Measurements from ENCODE around the gene GPR17.

The GPR17 gene

GRCh38 chr2:127670055-127670956 lies 24.4 kb downstream of the GPR17 start:
- Histone ChIP-seq H3K27me3 (ENCODE audit: control insufficient read depth, insufficient read depth, low read length) (peaks cover 36% of the 10 kb centered on the region), H3K4me1 (ENCODE audit: control insufficient read depth, insufficient read depth, low read length) (peaks cover 5% of the 10 kb centered on the region)

GRCh38 chr2:127670957-127671290 lies 25.0 kb downstream of the GPR17 start:
- no peak overlapping the region for H3K9ac ChIP-seq (ENCODE audit: low read length)
- H3K9me3 ChIP-seq (ENCODE audit: control insufficient read depth, low read length) = no peaks in the 10 kb centered on the region
- H3K27me3 ChIP-seq (ENCODE audit: control insufficient read depth, insufficient read depth, low read length) = peaks cover 36% of the 10 kb centered on the region

More at GRCh38 chr2:127670055-127670956, 24.4 kb downstream of the GPR17 start:
- H3K9me3 ChIP-seq (ENCODE audit: control insufficient read depth, low read length) = no peaks in the 10 kb centered on the region
- no peak overlapping the region for H3K4me3 ChIP-seq (ENCODE audit: low read length)
- no peak overlapping the region for H3K9ac ChIP-seq (ENCODE audit: low read length)
- no peaks in the 10 kb centered on the region for H3K36me3 ChIP-seq (ENCODE audit: control insufficient read depth, insufficient read depth, low read length)

GRCh38 chr2:127671557-127672302 lies 25.8 kb downstream of the GPR17 start:
- H3K9me3 ChIP-seq (ENCODE audit: control insufficient read depth, low read length) = no peaks in the 10 kb centered on the region
- peaks cover 40% of the 10 kb centered on the region for H3K27me3 ChIP-seq (ENCODE audit: control insufficient read depth, insufficient read depth, low read length)
- peaks cover 5% of the 10 kb centered on the region for H3K4me1 ChIP-seq (ENCODE audit: control insufficient read depth, insufficient read depth, low read length)
- H3K9ac ChIP-seq (ENCODE audit: low read length) = no peak overlapping the region
- no peak overlapping the region for H3K4me3 ChIP-seq (ENCODE audit: low read length)
- no peaks in the 10 kb centered on the region for H3K36me3 ChIP-seq (ENCODE audit: control insufficient read depth, insufficient read depth, low read length)

More at GRCh38 chr2:127670957-127671290, 25.0 kb downstream of the GPR17 start:
- Histone ChIP-seq H3K4me1 (ENCODE audit: control insufficient read depth, insufficient read depth, low read length) (peaks cover 5% of the 10 kb centered on the region), H3K4me3 (ENCODE audit: low read length) (no peak overlapping the region), H3K36me3 (ENCODE audit: control insufficient read depth, insufficient read depth, low read length) (no peaks in the 10 kb centered on the region)

- H3K36me3 ChIP-seq (ENCODE audit: control insufficient read depth, insufficient read depth, low read length) = no peaks in the 10 kb centered on the region
- no peak overlapping the region for H3K4me3 ChIP-seq (ENCODE audit: low read length)
- peaks cover 5% of the 10 kb centered on the region for H3K4me1 ChIP-seq (ENCODE audit: control insufficient read depth, insufficient read depth, low read length)
- peaks cover 48% of the 10 kb centered on the region for H3K27me3 ChIP-seq (ENCODE audit: control insufficient read depth, insufficient read depth, low read length)
- H3K9ac ChIP-seq (ENCODE audit: low read length) = no peak overlapping the region
- no peaks in the 10 kb centered on the region for H3K9me3 ChIP-seq (ENCODE audit: control insufficient read depth, low read length)
These were observed 26.6 kb downstream of the GPR17 start for GRCh38 chr2:127672341-127673224.

GRCh38 chr2:127673291-127674069 lies 27.5 kb downstream of the GPR17 start:
- peaks cover 5% of the 10 kb centered on the region for H3K4me1 ChIP-seq (ENCODE audit: control insufficient read depth, insufficient read depth, low read length)
- H3K4me3 ChIP-seq (ENCODE audit: low read length) = no peak overlapping the region
- H3K27me3 ChIP-seq (ENCODE audit: control insufficient read depth, insufficient read depth, low read length) = peaks cover 55% of the 10 kb centered on the region
- H3K9ac ChIP-seq (ENCODE audit: low read length) = no peak overlapping the region
- no peaks in the 10 kb centered on the region for H3K9me3 ChIP-seq (ENCODE audit: control insufficient read depth, low read length)
- no peaks in the 10 kb centered on the region for H3K36me3 ChIP-seq (ENCODE audit: control insufficient read depth, insufficient read depth, low read length)

- no peaks in the 10 kb centered on the region for H3K9me3 ChIP-seq (ENCODE audit: control insufficient read depth, low read length)
- H3K4me1 ChIP-seq (ENCODE audit: control insufficient read depth, insufficient read depth, low read length) = peaks cover 5% of the 10 kb centered on the region
These were observed 28.6 kb downstream of the GPR17 start for GRCh38 chr2:127674241-127675209.

GRCh38 chr2:127675331-127676261 lies 29.6 kb downstream of the GPR17 start, which contains the start of gene LIMS2:
LIMS2 (minus strand) TSS chr2:127675530; CDS start chr2:127675024, 506 bp downstream.
- peaks cover 61% of the 10 kb centered on the region for H3K27me3 ChIP-seq (ENCODE audit: control insufficient read depth, insufficient read depth, low read length)
- H3K36me3 ChIP-seq (ENCODE audit: control insufficient read depth, insufficient read depth, low read length) = no peaks in the 10 kb centered on the region
- peaks cover 5% of the 10 kb centered on the region for H3K4me1 ChIP-seq (ENCODE audit: control insufficient read depth, insufficient read depth, low read length)
- H3K9me3 ChIP-seq (ENCODE audit: control insufficient read depth, low read length) = no peaks in the 10 kb centered on the region
- H3K9ac ChIP-seq (ENCODE audit: low read length) = peak within 1 kb of the TSS; percentile 39
- H3K4me3 ChIP-seq (ENCODE audit: low read length) = no peak within 1 kb of the TSS

More at GRCh38 chr2:127674241-127675209, 28.6 kb downstream of the GPR17 start:
- Histone ChIP-seq H3K4me3 (ENCODE audit: low read length) (no peak overlapping the region), H3K36me3 (ENCODE audit: control insufficient read depth, insufficient read depth, low read length) (no peaks in the 10 kb centered on the region), H3K27me3 (ENCODE audit: control insufficient read depth, insufficient read depth, low read length) (peaks cover 59% of the 10 kb centered on the region), H3K9ac (ENCODE audit: low read length) (peak overlapping the region; percentile 39)

- H3K4me1 ChIP-seq (ENCODE audit: control insufficient read depth, insufficient read depth, low read length) = peaks cover 5% of the 10 kb centered on the region
- H3K27me3 ChIP-seq (ENCODE audit: control insufficient read depth, insufficient read depth, low read length) = peaks cover 68% of the 10 kb centered on the region
- no peak overlapping the region for H3K9ac ChIP-seq (ENCODE audit: low read length)
- H3K9me3 ChIP-seq (ENCODE audit: control insufficient read depth, low read length) = no peaks in the 10 kb centered on the region
- H3K4me3 ChIP-seq (ENCODE audit: low read length) = no peak overlapping the region
- H3K36me3 ChIP-seq (ENCODE audit: control insufficient read depth, insufficient read depth, low read length) = no peaks in the 10 kb centered on the region
These were observed 31.0 kb downstream of the GPR17 start for GRCh38 chr2:127676906-127677305.

GRCh38 chr2:127678531-127678930 lies 32.6 kb downstream of the GPR17 start:
- no peaks in the 10 kb centered on the region for H3K9me3 ChIP-seq (ENCODE audit: control insufficient read depth, low read length)
- peaks cover 5% of the 10 kb centered on the region for H3K4me1 ChIP-seq (ENCODE audit: control insufficient read depth, insufficient read depth, low read length)
- H3K9ac ChIP-seq (ENCODE audit: low read length) = no peak overlapping the region
- H3K4me3 ChIP-seq (ENCODE audit: low read length) = no peak overlapping the region
- peaks cover 54% of the 10 kb centered on the region for H3K27me3 ChIP-seq (ENCODE audit: control insufficient read depth, insufficient read depth, low read length)
- H3K36me3 ChIP-seq (ENCODE audit: control insufficient read depth, insufficient read depth, low read length) = no peaks in the 10 kb centered on the region

Data from mucosa of stomach (tissue), 1 donor.